IgD-negative memory B cell (primary cell): ENCODE results near the gene FTCD. TPM values are rescaled to one million over a fixed set of nuclear protein-coding genes. Genes with fewer than 3 reads are reported as not detected.

Source experiments
- H3K27ac Mint-ChIP-seq, 3 donors: one replicate each; pipeline ENCODE4 v1.8.0; 2020 to 2022; ENCODE audit warnings: mild to moderate bottlenecking in 3 of 3, mixed read lengths in 3 of 3, moderate library complexity in 1 of 3
- H3K27me3 Mint-ChIP-seq: one replicate; pipeline ENCODE4 v1.8.0; 2021; ENCODE audit warnings: mixed read lengths
- H3K36me3 Mint-ChIP-seq: one replicate; pipeline ENCODE4 v1.8.0; 2020; ENCODE audit warnings: mild to moderate bottlenecking, mixed read lengths
- H3K4me1 Mint-ChIP-seq, 3 donors: one replicate each; pipeline ENCODE4 v1.8.0; 2020 to 2022; ENCODE audit warnings: mixed read lengths in 3 of 3, mild to moderate bottlenecking in 1 of 3
- H3K4me3 Mint-ChIP-seq, 4 donors: one replicate each; pipeline ENCODE4 v1.8.0; 2020 to 2022; ENCODE audit warnings: mild to moderate bottlenecking in 4 of 4, mixed read lengths in 4 of 4, moderate library complexity in 3 of 4
- H3K9me3 Mint-ChIP-seq, 3 donors: one replicate each; pipeline ENCODE4 v1.8.0; 2020 to 2021; ENCODE audit warnings: mixed read lengths in 3 of 3, mild to moderate bottlenecking in 1 of 3
- polyA plus RNA-seq: library from polyadenylated mRNA; unstranded; fragments of 300-500 nt; fragmentation: Illumina TruSeq; gene quantifications from one replicate; pipeline ENCODE4 v1.2.3, GENCODE V29; 2021

FTCD gene
- polyA plus RNA-seq, 1 donor from 2014 or later, result not detected

DNA sequence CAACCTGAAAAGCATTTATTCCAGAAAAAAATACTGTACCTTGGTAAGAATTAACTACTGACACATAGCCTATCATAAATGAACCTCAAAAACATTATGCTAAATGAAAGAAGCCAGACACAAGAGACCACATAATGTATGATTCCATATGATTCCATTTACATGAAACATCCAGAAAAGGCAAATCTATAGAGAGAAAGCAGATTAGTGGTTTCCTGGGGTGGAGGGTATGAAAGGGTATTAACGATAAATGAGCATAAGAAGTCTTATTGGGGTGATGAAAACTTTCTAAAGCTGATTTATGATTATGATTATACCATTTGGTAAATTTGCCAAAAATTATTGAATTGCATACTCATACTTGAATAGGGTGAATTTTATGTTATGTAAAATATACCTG is 67.7 kb downstream of the FTCD start:
- no peaks in the 10 kb centered on the region for H3K4me1 Mint-ChIP-seq
- H3K27me3 Mint-ChIP-seq, result no peaks in the 10 kb centered on the region
- H3K4me3 Mint-ChIP-seq, result no peak overlapping the region
- H3K36me3 Mint-ChIP-seq, result no peaks in the 10 kb centered on the region
- H3K9me3 Mint-ChIP-seq, result peaks cover 8 to 21% (median 16%) of the 10 kb centered on the region in 3 donors
- H3K27ac Mint-ChIP-seq, result no peak overlapping the region

Other genes with a start within 250 kb of the FTCD start
- gene COL6A1, start 173.8 kb downstream of the FTCD start, polyA plus RNA-seq, result not detected
- 0.14 TPM for gene COL6A2, start 57.5 kb downstream of the FTCD start, polyA plus RNA-seq
- gene SPATC1L, start 28.9 kb upstream of the FTCD start, polyA plus RNA-seq, result 15.0 TPM
- gene LSS, start 73.2 kb upstream of the FTCD start, polyA plus RNA-seq, result 13.5 TPM
- gene MCM3AP, start 130.0 kb upstream of the FTCD start, polyA plus RNA-seq, result 48.5 TPM
- 33.8 TPM for gene YBEY, start 130.8 kb upstream of the FTCD start, polyA plus RNA-seq
- gene C21orf58, start 168.3 kb upstream of the FTCD start, polyA plus RNA-seq, result 1.3 TPM
- 22.4 TPM for gene PCNT, start 168.6 kb upstream of the FTCD start, polyA plus RNA-seq